Measurements from ENCODE around the gene PGM5. TPM values are rescaled to one million over a fixed set of nuclear protein-coding genes. Genes with fewer than 3 reads are reported as not detected.

The PGM5 gene
- total and polyA plus RNA-seq, 2 donors (not counting 3 experiments of a cell fraction or from before 2014, with no cell fraction given) = 0.14 to 1.9 TPM

DNA sequence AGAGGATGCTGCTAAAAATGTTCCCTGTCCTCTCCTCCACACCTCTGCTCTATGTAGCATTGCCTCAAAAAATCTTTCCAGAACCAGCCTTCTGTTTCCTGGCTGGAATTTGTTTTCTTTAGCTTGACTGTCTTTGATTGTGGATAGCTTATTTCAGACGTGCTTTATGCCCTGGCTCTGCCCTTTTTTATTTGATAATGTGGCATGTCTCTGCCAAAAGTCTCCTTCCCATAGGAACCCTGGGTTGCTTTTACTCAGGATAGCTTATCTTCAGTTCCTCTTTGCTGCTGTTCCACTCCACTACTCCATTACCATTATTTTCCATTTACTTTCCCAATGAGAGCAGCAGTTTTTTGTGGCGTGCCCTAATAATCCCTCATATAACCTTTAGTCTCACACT, 185.2 kb downstream of the PGM5 start:
- TF ChIP-seq JUN (IDR thresholded peaks at IDR 0.05; ENCODE audit: borderline replicate concordance, insufficient read depth, insufficient read length, low read depth) = no peak
- no peak for TF ChIP-seq GATA2 (IDR thresholded peaks at IDR 0.05; ENCODE audit: insufficient read depth, insufficient read length, low read depth, low read length)
- TF ChIP-seq, protein P1, sequence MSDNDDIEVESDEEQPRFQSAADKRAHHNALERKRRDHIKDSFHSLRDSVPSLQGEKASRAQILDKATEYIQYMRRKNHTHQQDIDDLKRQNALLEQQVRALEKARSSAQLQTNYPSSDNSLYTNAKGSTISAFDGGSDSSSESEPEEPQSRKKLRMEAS (IDR thresholded peaks at IDR 0.05; ENCODE audit: insufficient read depth, insufficient read length) = no peak
- TF ChIP-seq MYC (IDR thresholded peaks at IDR 0.05; ENCODE audit: low read depth, low read length) = no peak
- TF ChIP-seq POLR2AphosphoS5 (IDR thresholded peaks at IDR 0.05; ENCODE audit: insufficient read depth, low read depth, low read length) = no peak
- TF ChIP-seq FOS (IDR thresholded peaks at IDR 0.05; ENCODE audit: borderline replicate concordance, insufficient read depth, low read length) = no peak
- TF ChIP-seq EZH2 (IDR thresholded peaks at IDR 0.05; ENCODE audit: borderline replicate concordance, low read depth, low read length, severe bottlenecking) = no peak
- no peak for TF ChIP-seq POLR2A (IDR thresholded peaks at IDR 0.05; ENCODE audit: low read depth, low read length)
- TF ChIP-seq, protein P2, sequence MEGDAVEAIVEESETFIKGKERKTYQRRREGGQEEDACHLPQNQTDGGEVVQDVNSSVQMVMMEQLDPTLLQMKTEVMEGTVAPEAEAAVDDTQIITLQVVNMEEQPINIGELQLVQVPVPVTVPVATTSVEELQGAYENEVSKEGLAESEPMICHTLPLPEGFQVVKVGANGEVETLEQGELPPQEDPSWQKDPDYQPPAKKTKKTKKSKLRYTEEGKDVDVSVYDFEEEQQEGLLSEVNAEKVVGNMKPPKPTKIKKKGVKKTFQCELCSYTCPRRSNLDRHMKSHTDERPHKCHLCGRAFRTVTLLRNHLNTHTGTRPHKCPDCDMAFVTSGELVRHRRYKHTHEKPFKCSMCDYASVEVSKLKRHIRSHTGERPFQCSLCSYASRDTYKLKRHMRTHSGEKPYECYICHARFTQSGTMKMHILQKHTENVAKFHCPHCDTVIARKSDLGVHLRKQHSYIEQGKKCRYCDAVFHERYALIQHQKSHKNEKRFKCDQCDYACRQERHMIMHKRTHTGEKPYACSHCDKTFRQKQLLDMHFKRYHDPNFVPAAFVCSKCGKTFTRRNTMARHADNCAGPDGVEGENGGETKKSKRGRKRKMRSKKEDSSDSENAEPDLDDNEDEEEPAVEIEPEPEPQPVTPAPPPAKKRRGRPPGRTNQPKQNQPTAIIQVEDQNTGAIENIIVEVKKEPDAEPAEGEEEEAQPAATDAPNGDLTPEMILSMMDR (IDR thresholded peaks at IDR 0.05; ENCODE audit: extremely low read depth in 1 of 2, insufficient read depth in 1 of 2, low read depth in 1 of 2, low read length in 2 of 2) = no peak
- no peak overlapping the region for H3K4me2 ChIP-seq (ENCODE audit: insufficient read depth, low read length)
- H3K4me3 ChIP-seq (replicated peaks in 1 of 3; ENCODE audit: insufficient read depth in 1 of 3, low read depth in 1 of 3, low read length in 3 of 3) = no peak overlapping the region
- no TSS peak for BruUV-seq (replicated peaks)
- dilution Hi-C loops (cut with MboI; ENCODE audit: extremely low pct_ligation_motif_present, low sequenced_read_pairs) (no loop called here), intact Hi-C loops (cut with micrococcal nuclease) (no loop called here)
- POLR2A ChIA-PET = no interaction called here
- DNase-seq (ENCODE audit: low read depth, low spot score) (no peak), FAIRE-seq (no peak)
- no peak overlapping the region for H2AFZ ChIP-seq (ENCODE audit: low read depth, low read length)
- H3K79me2 ChIP-seq (ENCODE audit: control insufficient read depth, insufficient read depth, low read length) = no peaks in the 10 kb centered on the region
- no peaks in the 10 kb centered on the region for H3K27me3 ChIP-seq (ENCODE audit: control insufficient read depth in 2 of 2, insufficient read depth in 2 of 2, low read length in 2 of 2)
- no peaks in the 10 kb centered on the region for H4K20me1 ChIP-seq (replicated peaks; ENCODE audit: control insufficient read depth, extremely low read depth, insufficient read depth, low read length)
- no peaks in the 10 kb centered on the region for H3K4me1 ChIP-seq (ENCODE audit: control insufficient read depth, extremely low read depth, insufficient read depth, low read length)
- H3K9me1 ChIP-seq (replicated peaks; ENCODE audit: control insufficient read depth, extremely low read depth, insufficient read depth, low read length) = no peaks in the 10 kb centered on the region
- CTCF ChIA-PET = interaction anchor here (1.7 kb wide), 1 partner anchor 19 kb away, joined by 6 read pairs; no protein-coding TSS in a partner anchor
- no peaks in the 10 kb centered on the region for H3K36me3 ChIP-seq (ENCODE audit: control insufficient read depth in 2 of 2, extremely low read depth in 1 of 2, insufficient read depth in 2 of 2, low read length in 2 of 2)
- H3K9me3 ChIP-seq (replicated peaks; ENCODE audit: control insufficient read depth, insufficient read depth, low read length) = no peaks in the 10 kb centered on the region
- no peak overlapping the region for H3K9ac ChIP-seq (replicated peaks; ENCODE audit: extremely low read depth, insufficient read depth, low read length)
- no peak overlapping the region for H3K27ac ChIP-seq (ENCODE audit: insufficient read depth, low read depth, low read length)
